GF-D8 (cell line): ENCODE data around the gene CDC25B.

Experiments used
- DNase-seq: peaks from one replicate; lab custom pipeline; 2025; lab: John Stamatoyannopoulos, UW

CDC25B gene

DNA sequence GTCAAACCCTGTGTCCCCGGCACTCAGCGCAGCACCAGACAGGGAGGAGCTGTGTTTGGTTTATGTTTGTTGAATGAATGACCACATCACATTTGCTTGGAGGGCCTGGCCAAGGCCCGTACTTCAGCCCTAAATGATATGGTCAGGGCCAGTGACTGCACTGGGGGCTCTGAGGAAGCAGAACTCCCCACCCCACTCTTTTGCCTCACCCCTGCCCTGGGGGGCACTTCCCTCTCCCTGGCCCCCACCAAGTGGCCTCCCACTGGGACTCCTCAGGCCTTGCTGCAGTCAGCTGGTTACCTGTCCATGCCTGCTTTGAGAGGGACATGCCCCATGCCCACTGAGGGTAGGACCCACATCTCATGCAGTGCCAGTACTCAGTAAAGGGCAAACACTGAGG, 31.5 kb upstream of the CDC25B start:
- DNase-seq, result no peak

DNA sequence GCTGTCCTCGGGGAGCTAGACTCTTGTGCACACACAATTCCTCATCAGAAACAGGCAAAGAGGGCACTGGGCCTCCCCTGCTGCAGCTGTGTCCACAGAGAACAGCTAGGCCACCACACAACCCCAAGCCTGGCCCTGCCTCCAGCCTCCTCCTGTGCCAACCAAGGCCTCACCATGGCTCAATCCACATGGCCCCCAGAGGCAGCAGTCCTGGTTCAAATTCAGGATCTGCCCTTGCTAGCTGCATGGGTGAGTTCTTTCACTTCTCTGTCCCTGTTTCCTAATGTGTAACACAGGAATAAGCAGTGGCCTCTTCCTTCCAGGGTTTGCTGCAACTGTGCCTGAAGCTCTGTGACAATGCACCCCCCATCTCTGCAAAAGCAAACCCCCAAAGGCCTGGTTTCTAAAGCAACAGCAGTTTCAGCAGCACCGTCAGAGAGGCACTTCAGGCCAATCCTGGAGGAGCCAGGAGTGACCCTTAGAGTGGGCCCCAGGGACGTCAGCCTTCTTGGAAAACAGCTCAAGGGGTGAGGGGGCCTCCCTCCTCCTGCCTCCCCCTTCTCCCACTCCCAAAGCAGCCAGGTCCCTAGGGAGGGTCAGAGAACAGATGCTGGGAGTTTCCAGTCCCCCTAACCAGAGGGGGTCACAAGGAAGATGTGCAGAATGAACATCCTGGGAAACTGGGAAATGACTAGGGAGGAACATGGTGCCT, 30.8 kb upstream of the CDC25B start:
- no peak for DNase-seq

DNA sequence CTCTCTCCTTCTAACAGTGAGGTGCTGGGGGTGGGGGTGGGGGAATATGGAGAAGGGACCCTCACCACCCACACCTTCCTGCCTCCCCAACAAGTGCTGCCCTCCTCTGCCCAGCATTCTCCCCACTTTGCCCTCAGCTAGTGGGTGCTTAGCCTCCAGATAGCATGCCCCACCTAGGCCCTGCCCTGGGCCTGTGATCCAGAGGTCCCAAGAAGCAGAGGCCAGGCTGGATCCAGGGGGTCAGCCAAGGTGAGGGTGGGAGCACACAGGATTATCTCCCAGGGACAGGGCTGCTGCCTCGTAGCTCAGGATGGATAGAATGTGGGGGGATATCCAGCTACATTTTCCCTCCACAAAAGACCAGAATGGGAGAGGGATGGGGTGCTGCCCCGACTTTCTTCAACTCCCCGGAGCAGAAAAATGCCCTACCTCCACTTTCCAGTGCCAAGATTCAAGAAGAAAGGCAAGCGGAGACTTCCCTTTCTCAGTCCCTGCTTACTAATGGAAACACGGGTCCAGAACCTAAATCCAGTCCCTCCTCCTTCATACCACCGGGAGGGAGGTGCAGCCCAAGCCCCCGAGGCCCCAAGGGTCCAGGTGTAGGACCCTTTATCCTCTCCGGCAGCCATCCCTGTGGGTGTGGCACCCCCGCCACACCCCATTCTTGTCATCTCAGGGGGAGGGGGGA, 29.5 kb upstream of the CDC25B start:
- no peak for DNase-seq

DNA sequence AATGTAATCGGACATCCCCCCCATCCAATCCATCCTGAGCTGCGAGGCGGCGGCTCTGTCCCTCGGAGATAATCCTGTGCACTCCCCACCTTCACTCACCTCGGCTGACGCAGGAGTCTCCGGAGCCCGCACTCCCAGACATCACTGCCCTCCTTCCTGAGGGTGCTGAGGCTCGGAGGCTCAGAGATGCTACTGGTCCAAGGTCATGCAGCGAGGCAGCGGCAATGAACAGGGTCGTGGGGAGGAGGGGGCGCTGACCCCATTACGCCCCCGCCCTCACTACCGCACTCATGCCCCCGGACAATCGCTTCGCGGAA, 29.0 kb upstream of the CDC25B start:
- no peak for DNase-seq

DNA sequence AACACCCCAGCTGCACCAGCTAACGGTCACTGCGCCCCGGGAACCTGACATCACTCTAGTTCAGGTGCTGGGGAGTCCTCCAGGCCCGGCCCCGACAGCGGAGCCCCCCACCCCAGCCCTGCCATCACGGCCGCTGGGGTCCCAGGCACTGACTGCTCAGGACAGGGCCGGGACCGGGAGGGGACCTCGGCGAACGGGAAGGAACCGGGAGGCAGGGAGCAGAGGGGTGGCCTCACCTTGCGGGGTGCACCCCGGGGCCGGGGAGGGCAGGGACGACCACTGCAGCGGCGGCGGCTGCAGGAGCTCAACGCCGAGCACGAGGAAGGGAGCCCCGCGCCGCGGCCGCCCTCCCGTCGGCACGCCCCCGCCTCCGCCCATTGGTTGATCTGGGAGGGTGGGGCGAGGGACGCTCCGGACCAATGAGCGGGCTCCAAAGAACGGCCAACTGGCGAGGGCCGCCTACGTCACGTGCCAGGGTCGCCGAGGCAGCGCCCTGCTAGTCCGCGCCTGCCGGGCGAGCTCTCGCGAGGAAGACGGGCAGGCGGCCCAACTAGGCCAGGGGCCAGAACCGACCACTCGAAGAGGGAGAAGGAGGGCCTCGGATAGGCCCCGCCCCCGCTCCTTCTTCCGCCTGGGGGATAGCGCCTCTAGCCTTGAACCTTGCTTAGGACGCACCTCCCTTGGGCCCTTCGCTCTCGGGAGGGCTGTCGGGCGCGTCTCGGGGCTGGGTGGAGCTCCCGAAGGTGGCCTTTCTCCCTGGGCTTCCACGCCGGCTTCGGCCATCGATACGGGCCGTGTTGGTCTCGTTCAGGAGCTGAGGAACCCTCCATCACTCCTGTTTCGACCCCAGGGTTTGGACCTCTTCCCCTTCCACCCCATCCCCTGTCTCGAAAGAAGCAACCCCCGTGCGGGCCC, 28.4 kb upstream of the CDC25B start, which contains the start of gene ADISSP:
TSS of gene ADISSP (minus strand) at position 327 of the 915 bp plus-strand sequence. CDS start 7,653 bp downstream, outside the sequence.
- peak; percentile 94 for DNase-seq

DNA sequence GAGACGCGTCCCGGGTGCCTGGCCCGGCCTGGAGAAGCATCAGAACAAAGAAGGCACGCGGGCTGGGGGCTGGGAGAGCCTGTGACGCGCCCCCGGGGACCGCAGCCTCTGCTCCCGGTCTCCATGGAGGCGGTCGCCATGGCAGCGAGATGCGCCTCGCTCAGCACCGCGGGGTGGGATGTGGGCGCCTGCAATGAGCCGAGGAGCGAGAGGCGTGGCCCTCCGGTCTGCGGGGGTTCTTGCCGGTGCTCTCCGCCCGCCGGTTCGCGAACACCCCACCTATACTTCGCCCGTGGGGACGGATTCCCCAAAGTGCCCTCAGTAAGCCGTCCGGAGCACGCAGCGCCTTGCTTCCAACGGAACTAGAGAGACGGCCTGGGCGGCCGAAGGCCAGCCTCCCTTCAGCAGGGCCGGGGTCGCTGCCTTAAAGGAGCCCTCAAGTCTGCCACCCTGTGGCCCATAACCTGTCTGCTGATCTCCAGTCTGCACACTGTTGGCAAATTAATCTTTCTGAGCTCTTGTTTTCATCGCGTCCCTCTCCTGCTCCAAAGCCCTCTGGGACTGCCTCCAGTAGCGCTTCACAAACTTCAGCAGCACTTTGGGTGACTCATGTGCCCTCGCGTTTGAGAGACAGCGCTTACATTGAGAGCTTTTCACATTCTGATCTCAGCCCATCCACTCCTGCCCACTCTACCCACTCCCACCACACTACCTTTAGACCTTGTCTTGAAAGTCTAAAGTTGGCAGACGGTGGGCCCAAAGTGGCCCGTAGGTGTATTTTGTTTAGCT, 27.6 kb upstream of the CDC25B start:
- peak; percentile 52 for DNase-seq

DNA sequence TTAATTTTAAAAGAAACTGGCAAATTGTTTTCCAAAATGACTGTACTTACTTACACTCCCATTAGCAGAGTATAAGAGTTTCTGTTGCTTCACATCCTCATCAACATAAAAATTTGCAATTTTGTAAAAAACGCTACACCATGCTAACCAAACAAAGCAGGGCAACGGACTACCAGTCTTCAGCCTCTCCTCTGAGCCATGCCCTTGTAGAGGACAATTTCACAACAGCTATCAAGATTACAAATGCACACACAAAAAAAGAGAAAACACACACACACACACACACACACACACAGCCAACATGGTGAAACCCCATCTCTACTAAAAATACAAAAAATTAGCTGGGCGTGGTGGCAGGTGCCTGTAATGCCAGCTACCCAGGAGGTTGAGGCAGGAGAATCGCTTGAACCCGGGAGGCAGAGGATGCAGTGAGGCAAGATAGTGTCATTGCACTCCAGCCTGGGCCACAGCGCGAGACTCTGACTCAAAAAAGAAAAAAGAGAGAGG, 24.5 kb upstream of the CDC25B start:
- no peak for DNase-seq

DNA sequence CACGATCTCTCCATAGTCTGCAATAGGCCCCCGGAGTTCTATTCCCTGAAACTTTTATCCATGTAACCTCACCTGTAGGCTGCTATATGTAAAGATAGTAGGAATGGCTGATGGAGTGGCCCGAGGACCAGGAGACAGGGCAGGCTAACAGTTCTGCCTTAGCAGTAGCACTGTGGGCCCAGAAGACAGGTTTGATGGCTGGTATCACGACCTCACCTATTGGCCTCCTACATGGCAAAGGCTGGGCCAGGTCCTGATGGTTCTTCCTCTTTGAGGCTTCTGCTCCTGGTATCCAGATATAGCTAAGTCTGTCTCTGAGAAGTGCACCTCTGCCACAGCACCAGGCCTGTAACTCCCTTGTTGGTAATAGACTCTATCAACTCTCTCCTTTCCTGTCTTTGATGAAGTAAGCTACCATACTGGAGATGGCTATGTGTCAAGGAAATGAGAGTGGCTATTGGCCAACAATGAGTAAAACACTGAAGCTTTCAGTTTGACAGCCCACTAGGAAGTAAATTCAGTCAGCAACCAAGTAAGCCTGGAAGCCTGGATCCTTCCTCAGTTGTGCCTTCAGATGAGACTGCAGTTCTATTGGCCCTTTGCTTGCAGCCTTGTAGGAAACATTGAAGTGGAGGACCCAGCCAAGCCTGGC, 20.5 kb upstream of the CDC25B start:
- no peak for DNase-seq

DNA sequence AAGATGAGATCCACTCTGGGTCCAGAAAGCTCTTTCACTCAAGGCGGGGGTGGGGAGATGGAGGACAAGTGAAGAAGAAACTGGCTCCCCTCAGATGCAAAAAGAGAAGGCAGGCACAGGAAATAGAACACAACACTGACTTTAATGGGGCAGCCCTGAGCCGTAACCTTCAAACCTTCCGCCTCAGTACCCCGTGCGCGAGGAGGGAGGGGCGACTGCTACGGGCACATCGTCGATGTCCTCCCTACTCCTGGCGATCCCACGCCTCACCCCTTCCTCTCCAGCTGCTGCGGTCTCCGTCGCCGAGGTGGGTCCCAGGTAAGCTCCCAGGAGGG, 18.8 kb upstream of the CDC25B start:
- DNase-seq, result no peak

DNA sequence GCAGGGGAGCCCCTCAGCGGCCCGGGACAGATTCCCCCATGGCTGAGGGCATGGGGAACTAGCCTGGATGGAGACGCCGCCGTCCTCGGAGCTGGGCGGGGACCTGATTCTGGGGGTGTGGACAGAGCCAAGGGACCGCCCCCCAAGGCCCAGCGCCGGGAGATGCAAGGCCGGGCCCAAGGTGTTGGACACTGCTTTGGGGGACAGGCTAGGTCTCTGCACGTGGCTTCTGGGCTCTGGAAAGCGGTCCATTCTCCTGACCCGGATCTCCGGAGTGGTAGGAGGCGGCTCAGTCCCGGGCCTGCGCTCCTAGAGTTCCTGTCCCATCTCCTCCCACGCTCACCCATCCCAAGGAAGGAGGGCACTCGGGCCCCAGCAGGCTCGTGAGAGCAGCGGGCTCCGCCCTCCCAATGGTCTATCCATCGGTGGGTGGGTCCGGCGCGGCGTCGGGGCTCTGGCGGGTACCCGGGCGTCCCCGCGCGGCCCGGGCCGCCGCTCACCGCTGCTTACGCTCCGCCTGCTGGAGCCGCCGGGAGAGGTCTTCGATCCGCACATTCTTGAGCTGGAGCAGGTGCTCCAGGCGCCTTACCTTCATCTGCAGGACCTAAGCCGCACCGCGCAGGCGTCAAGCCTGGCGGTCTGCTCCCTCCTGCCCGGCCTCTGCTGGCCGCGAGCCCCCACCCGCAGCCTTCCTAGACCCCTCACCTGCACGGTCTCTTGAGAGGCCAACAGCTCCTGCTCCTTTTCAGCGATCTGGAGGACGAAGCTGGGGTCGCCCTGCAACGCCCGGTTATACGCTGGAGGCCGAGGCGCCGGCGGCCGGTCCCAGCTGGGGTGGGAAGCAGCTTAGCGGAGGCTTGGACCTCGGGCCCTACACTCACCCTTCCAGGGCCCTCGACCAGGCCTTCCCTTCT, 18.1 kb upstream of the CDC25B start:
- DNase-seq, result no peak

DNA sequence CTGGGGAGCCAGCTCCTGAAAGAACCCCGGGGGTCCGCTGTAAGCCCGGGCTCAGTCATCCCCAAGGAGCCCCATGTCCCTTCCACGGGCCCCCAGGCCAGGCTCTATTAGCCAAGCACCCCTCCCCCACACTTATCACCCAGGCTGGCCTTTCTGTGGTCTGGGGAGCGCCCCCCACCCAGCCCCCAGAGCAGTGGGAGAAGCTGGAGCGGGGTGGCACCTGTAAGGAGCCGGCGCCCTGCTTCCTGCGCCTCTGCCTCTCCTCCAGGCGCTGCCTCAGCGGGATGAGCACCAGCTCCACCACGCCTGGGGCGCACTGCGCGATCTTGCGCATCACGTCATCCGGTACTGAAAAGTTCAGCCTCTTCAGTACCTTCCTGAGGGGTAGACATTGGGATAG, 17.1 kb upstream of the CDC25B start:
- DNase-seq, result no peak

DNA sequence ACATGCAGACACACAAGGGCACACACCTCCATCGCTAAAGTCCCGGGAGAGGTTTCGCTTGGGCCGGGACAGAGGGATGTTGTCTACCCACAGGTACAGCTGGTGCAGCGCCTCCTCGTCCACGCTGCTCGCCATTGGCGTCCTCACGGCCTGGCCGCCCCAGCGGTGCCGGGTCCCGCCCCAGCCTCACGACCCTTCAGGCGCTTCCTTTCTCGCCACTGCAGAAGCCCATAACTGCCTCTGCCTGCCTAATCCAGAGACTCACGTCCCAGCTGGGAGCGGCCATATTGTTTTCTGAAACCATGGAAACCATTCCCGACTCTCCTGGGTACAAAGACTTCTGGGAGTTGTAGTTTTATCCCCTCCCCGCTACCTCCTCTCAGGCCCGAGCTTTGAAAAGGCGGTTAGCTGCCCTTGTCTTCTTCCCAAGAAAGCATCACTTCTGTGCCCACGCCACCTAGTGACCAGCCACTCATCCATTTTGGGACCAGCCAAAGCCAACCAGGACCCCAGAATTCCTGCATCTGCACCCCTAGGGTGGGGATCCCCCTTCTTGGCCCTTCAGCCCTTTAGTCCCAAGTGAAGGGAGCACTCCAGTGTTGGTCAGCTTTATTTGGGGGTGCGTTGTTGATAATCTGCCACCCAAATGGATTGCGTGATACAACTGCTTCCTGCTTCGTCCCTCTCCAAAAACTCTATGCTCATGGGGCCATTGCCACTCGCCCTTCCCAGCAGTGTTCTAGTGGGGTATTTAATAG, 14.8 kb upstream of the CDC25B start, which contains the start of gene SPEF1:
TSS of gene SPEF1 (minus strand) at position 296 of the 758 bp plus-strand sequence. CDS start at position 135, 161 bp downstream.
- peak; percentile 49 for DNase-seq

DNA sequence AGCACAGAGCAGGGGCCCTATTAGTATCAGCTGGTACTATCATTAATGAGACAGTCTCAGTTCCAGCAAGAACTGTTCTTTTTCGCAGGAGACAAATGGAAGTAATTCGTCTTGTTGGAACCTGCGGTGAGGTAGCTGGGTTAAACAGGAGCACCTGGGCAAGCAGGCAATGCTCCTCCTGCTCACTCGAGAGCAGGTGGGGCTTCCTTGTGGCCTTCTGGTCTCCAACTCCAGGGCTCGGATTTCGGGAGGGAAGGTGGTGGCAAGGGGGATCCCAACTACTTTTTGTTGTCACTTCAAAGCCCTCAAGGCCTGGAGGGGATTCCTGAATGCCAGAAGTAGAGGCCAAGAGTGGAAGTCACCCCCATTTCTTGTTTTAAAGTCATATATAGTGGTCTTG, 13.5 kb upstream of the CDC25B start:
- DNase-seq, result no peak

DNA sequence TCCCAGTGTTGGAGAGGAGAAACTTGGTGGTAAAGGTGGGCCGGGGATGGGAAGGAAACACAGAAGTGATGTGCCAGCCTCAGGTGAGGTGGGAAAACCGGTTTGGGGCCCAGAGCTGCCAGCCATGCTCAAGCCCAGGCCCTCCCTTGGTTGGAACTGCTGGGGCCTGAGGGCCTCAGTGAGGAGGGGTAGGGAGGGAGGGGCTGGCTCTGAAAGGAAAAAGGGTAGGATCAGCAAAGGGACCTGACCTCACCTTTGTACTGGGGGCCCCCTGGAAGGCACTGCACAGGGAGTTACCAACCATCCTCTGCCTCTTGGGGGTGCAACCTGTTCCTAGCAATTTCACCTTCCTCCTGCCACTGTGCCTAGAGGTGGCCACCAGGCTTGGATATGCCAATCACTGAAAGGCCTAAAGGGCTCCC, 13.0 kb upstream of the CDC25B start:
- DNase-seq, result no peak

DNA sequence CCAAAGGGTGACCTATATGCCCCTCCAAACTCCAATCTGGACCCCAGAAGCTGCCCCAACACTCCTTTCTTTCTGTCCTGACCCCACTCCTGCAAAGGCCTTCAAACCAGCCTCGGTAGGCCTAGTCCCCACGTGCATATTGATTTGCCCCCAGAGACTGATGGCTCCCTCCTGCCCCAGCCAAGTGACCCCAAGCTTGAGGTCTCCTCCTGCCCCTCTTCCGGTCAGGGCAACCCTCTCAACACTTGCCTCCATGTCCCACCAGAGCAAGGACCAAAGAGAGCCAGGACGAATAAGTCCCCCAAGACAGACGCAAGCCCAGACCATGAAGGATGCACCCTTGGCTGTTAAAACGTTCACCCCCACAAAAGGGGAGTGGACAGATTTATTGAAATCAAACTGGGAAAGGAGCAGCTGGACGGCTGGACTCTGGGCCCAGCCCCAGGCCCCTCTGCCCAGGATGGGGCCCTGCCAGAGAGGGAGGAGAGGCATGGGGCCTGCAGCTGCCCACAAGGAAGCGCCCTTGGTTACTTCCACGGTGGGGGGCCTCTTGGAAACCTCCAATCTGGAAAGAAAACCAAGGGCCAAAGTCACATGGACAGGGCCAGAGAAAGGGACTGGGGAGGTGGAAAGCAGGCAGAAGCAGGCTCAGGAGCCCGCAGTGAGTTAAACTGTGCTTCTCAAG, 12.5 kb upstream of the CDC25B start:
- DNase-seq, result no peak

DNA sequence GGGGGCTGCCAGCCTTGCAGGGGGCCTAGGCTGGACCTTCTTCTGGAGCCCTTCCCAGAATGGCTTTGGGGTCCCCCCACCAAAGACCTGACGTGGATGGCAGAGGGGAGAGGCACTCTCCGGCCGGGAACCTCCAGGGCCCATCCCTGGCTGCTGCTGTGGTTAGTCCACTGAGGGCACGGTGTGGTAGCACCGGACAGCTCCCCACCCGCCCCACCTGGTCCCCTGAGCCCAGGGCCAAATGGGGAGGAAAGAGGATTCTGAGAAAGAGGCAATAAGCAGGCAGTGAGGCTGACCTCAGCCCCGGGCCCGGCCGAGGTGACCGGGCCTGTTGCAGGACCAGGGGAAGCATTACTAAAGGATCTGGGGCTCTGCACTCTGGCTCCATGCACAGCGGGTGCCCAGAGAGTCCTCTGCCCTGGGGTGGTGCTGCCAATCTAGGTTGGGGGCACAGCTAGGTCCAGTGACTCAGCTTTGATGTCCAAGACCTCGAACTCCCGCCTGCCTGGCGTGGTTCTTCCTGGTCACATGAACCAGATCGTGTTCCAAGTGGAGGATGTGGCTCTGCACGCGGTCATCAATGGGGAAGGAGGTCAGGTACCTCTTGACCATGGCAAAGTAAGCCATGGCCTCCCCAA, 11.8 kb upstream of the CDC25B start:
- DNase-seq, result no peak

DNA sequence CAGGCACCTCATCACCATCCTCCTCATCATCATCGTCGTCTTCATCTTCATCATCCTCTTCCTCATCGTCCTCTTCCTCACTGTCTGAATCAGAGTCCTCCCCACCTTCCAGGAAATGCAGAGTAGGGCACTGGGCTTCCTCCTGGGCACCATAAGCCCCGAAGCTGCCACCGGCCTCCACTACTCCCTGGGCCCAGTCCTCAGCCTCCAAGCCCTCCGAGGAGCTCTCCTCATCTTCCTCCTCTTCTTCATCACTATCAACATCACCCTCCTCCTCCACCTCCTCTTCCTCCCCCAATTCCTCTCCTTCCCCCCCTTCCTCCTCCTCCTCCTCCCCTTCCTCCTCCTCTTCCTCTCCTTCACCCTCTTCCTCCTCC, 11.3 kb upstream of the CDC25B start:
- DNase-seq, result no peak
